H1 (cell line): ENCODE measurements around the gene FSD1L. TPM values are rescaled to one million over a fixed set of nuclear protein-coding genes. Genes with fewer than 3 reads are reported as not detected.

Source experiments
- CTCF ChIA-PET: fragments of 300-600 bp; sonication (Branson Sonifier 250); formaldehyde crosslinking; loops from one replicate; lab custom pipeline; 2021; ENCODE audit not compliant: partially characterized antibody; lab: Charles Lee
- POLR2A ChIA-PET: fragments of 300-600 bp; sonication (Branson Sonifier 250); formaldehyde crosslinking; loops from one replicate; lab custom pipeline; 2021; ENCODE audit warnings: inconsistent platforms; ENCODE audit not compliant: partially characterized antibody; lab: Charles Lee
- DNase-seq, 2 experiments: peaks; one replicate each; pipeline versions ENCODE4 v3.0.0 to v3.0.0-alpha.2; 2010 to 2022; ENCODE audit warnings: low spot score in 2 of 2, low read depth in 1 of 2, mixed read lengths in 1 of 2
- FAIRE-seq: peaks from 2 replicates; lab custom pipeline; 2011; peaks lifted over from hg19 to GRCh38; lab: Jason Lieb, UNC
- H2AFZ ChIP-seq: 2 replicates; pipeline ENCODE4 v1.8.1; 2012; ENCODE audit warnings: low read length, inconsistent platforms
- H2AK5ac ChIP-seq: 2 replicates; pipeline ENCODE4 v1.6.1; 2013; ENCODE audit warnings: low read depth, low read length
- H2BK120ac ChIP-seq: replicated peaks from 2 replicates; pipeline ENCODE3; 2013; ENCODE audit warnings: low read depth, low read length, inconsistent platforms
- H2BK12ac ChIP-seq: 2 replicates; pipeline ENCODE4 v1.6.1; 2013; ENCODE audit warnings: low read depth, low read length
- H2BK15ac ChIP-seq: 2 replicates; pipeline ENCODE4 v1.6.1; 2013; ENCODE audit warnings: low read length
- H2BK20ac ChIP-seq: 2 replicates; pipeline ENCODE4 v1.6.1; 2013; ENCODE audit warnings: low read length
- H2BK5ac ChIP-seq: 2 replicates; pipeline ENCODE4 v1.6.1; 2013; ENCODE audit warnings: low read depth, low read length
- H3K14ac ChIP-seq: 2 replicates; pipeline ENCODE4 v1.6.1; 2013; ENCODE audit warnings: inconsistent platforms; ENCODE audit not compliant: insufficient read length
- H3K18ac ChIP-seq: 2 replicates; pipeline ENCODE4 v1.6.1; 2013; ENCODE audit warnings: low read length; ENCODE audit errors: extremely low read depth
- H3K23ac ChIP-seq: 2 replicates; pipeline ENCODE4 v1.6.1; 2013; ENCODE audit warnings: inconsistent platforms; ENCODE audit not compliant: insufficient read length
- H3K23me2 ChIP-seq: 2 replicates; pipeline ENCODE4 v1.6.1; 2013; ENCODE audit warnings: low read depth, low read length
- H3K27ac ChIP-seq: 2 replicates; pipeline ENCODE4 v1.6.1; 2011; ENCODE audit warnings: low read depth, low read length, inconsistent platforms
- H3K27me3 ChIP-seq, 4 experiments: replicated peaks in 1 of 4; 1 replicate in 1 of 4; 2 replicates in 3 of 4; pipeline versions ENCODE4 v1.6.1 to v1.8.1; 2011 to 2013; ENCODE audit warnings: low read length in 3 of 4, mild to moderate bottlenecking in 3 of 4, inconsistent platforms in 2 of 4, mixed read lengths in 2 of 4, moderate library complexity in 1 of 4; ENCODE audit not compliant: control insufficient read depth in 3 of 4, insufficient read depth in 3 of 4; ENCODE audit errors: extremely low read depth in 1 of 4
- H3K36me3 ChIP-seq, 4 experiments: 2 replicates each; pipeline versions ENCODE4 v1.6.1 to v1.8.1; 2011 to 2013; ENCODE audit warnings: mild to moderate bottlenecking in 4 of 4, low read length in 3 of 4, moderate library complexity in 2 of 4, control low read depth in 1 of 4, inconsistent platforms in 1 of 4; ENCODE audit not compliant: insufficient read depth in 4 of 4, control insufficient read depth in 2 of 4
- H3K4ac ChIP-seq: replicated peaks from 2 replicates; pipeline ENCODE3; 2013; ENCODE audit warnings: low read length, low read depth, mixed read lengths, inconsistent platforms; ENCODE audit not compliant: insufficient read length
- H3K4me1 ChIP-seq, 4 experiments: replicated peaks in 1 of 4; 1 replicate in 1 of 4; 2 replicates in 3 of 4; pipeline versions ENCODE4 v1.6.1 to v1.8.1; 2011 to 2013; ENCODE audit warnings: low read length in 3 of 4, inconsistent platforms in 2 of 4, mixed read lengths in 1 of 4; ENCODE audit not compliant: insufficient read depth in 4 of 4, control insufficient read depth in 3 of 4
- H3K4me2 ChIP-seq, 2 experiments: 2 replicates each; pipeline versions ENCODE4 v1.6.1 to v1.8.1; 2011 to 2013; ENCODE audit warnings: low read depth in 2 of 2, low read length in 2 of 2, control low read depth in 1 of 2, inconsistent platforms in 1 of 2, mild to moderate bottlenecking in 1 of 2; ENCODE audit not compliant: insufficient read depth in 1 of 2
- H3K4me3 ChIP-seq, 4 experiments: fragments of 200-600, 300-600 bp in 1 of 4; sonication (generic), shearing (Covaris generic), sonication (Bioruptor Twin) in 1 of 4; 2 replicates each; pipeline versions ENCODE4 v1.5.1 to v1.8.1; 2011 to 2016; ENCODE audit warnings: low read length in 4 of 4, low read depth in 3 of 4, control low read depth in 2 of 4, inconsistent platforms in 2 of 4, mild to moderate bottlenecking in 2 of 4, mixed read lengths in 1 of 4, moderate library complexity in 1 of 4; ENCODE audit not compliant: insufficient read depth in 2 of 4; ENCODE audit errors: extremely low read depth in 1 of 4
- H3K56ac ChIP-seq: replicated peaks from 2 replicates; pipeline ENCODE3; 2013; ENCODE audit warnings: low read depth, mild to moderate bottlenecking, mixed read lengths, low read length, inconsistent platforms; ENCODE audit not compliant: insufficient read length
- H3K79me1 ChIP-seq: 2 replicates; pipeline ENCODE4 v1.6.1; 2013; ENCODE audit warnings: low read depth, low read length, control low read depth
- H3K79me2 ChIP-seq, 2 experiments: 2 replicates each; pipeline versions ENCODE4 v1.6.1 to v1.8.1; 2012 to 2013; ENCODE audit warnings: low read length in 2 of 2, mild to moderate bottlenecking in 2 of 2, inconsistent platforms in 1 of 2; ENCODE audit not compliant: insufficient read depth in 2 of 2, control insufficient read depth in 1 of 2
- H3K9ac ChIP-seq, 4 experiments: replicated peaks in 1 of 4; 1 replicate in 1 of 4; 2 replicates in 3 of 4; pipeline versions ENCODE4 v1.6.1 to v1.8.1; 2011 to 2013; ENCODE audit warnings: low read depth in 3 of 4, low read length in 3 of 4, control low read depth in 2 of 4, mild to moderate bottlenecking in 2 of 4, moderate library complexity in 2 of 4, inconsistent platforms in 1 of 4; ENCODE audit errors: extremely low read depth in 1 of 4
- H3K9me3 ChIP-seq, 2 experiments: 2 replicates each; pipeline versions ENCODE4 v1.6.1 to v1.8.1; 2012 to 2013; ENCODE audit warnings: mild to moderate bottlenecking in 2 of 2, moderate library complexity in 2 of 2, control low read depth in 1 of 2, inconsistent platforms in 1 of 2, low read depth in 1 of 2, low read length in 1 of 2, mixed read lengths in 1 of 2; ENCODE audit not compliant: insufficient read depth in 2 of 2
- H4K20me1 ChIP-seq, 2 experiments: replicated peaks in 1 of 2; 2 replicates each; pipeline versions ENCODE3 to v1.8.1; 2011 to 2013; ENCODE audit warnings: inconsistent platforms in 2 of 2, low read length in 2 of 2, mild to moderate bottlenecking in 1 of 2; ENCODE audit not compliant: insufficient read depth in 2 of 2, control insufficient read depth in 1 of 2
- H4K5ac ChIP-seq: 2 replicates; pipeline ENCODE4 v1.6.1; 2013; ENCODE audit warnings: low read length, low read depth, mixed read lengths, inconsistent platforms; ENCODE audit not compliant: insufficient read length
- H4K8ac ChIP-seq: 2 replicates; pipeline ENCODE4 v1.8.0; 2013; ENCODE audit warnings: mild to moderate bottlenecking, moderate library complexity, low read length, inconsistent platforms; ENCODE audit not compliant: insufficient read depth; ENCODE audit errors: extremely low read depth
- H4K91ac ChIP-seq: replicated peaks from 2 replicates; pipeline ENCODE3; 2013; ENCODE audit warnings: low read length, mixed read lengths, inconsistent platforms; ENCODE audit not compliant: insufficient read length
- KDM1A ChIP-seq: fragments of 200-600, 300-600 bp; sonication (generic); IDR thresholded peaks from 2 replicates; pipeline ENCODE4 v1.7.1; 2016; ENCODE audit warnings: mild to moderate bottlenecking, low read length, borderline replicate concordance
- MAFK ChIP-seq: IDR thresholded peaks from 2 replicates; pipeline ENCODE4 v1.6.1; 2012; ENCODE audit warnings: low read depth, mild to moderate bottlenecking, improper control_type of control experiment, low read length
- WGBS, 2 experiments: shearing (Covaris generic) in 1 of 2; methylation state at CpG; one replicate each; pipeline versions ENCODE4 v1.1.6 to v1.1.7; 2013 to 2015; ENCODE audit warnings: low lambda C conversion rate in 2 of 2, mixed read lengths in 2 of 2, inconsistent platforms in 1 of 2, low coverage in 1 of 2, missing lambda C conversion rate in 1 of 2; ENCODE audit not compliant: insufficient replicate concordance in 2 of 2, insufficient coverage in 1 of 2, insufficient read length in 1 of 2; ENCODE audit errors: extremely low coverage in 1 of 2, missing lambda C conversion rate in 1 of 2; 5-methylcytosine and 5-hydroxymethylcytosine counted together
- polyA plus RNA-seq, 7 experiments: library from polyadenylated mRNA; depleted of rRNA in 3 of 7; stranded (reverse) in 5 of 7; unstranded in 2 of 7; fragments of >200 nt in 5 of 7; fragments of 200-250 nt in 2 of 7; gene quantifications; 1 replicate in 5 of 7; 2 replicates in 1 of 7; 4 replicates in 1 of 7; pipeline versions ENCODE4 v1.2.1 to v1.2.3, GENCODE V29; 2011 to 2013; ENCODE audit warnings: missing spikeins in 2 of 7, mixed read lengths in 2 of 7
- total RNA-seq: library from RNA; stranded (reverse); fragmentation: NEBNext Ultra II Directional; extraction: Animal tissue kit (Norgen Biotek cat#: 25700); gene quantifications from 2 replicates; pipeline ENCODE4 v1.2.1, GENCODE V29; 2021

The FSD1L gene
- total and polyA plus RNA-seq, 2 of the 8 experiments (the other 6 are each of a cell fraction or from before 2014, with no cell fraction given) = 0.91 to 4.8 TPM

DNA sequence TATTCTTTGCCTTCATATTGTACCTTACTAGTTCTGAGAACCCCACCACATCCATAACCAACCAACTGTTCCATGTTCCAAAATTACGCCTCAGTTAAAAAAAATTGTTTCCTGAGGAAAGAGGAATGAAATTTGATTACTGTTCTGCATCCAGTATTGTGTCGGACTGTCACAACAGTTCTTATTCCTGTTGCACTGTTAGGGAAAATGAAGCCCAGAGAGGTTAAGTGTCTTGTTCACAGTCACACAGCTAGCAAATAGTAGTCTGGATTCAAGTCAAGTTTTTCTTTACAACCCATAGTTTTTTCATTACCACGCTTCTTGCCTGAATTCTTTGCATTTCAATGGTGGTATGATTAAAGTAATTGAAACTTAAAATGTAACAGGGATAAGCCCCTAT, 4.4 kb downstream of the FSD1L start:
- Histone ChIP-seq H2BK20ac (no peak overlapping the region), H2BK15ac (no peak overlapping the region), H2AFZ (no peak overlapping the region), H4K91ac (no peak overlapping the region), H3K27ac (no peak overlapping the region), H3K4me3 (no peak overlapping the region), H3K27me3 (no peaks in the 10 kb centered on the region), H4K5ac (no peak overlapping the region), H3K56ac (no peak overlapping the region), H3K9ac (no peak overlapping the region), H3K36me3 (no peaks in the 10 kb centered on the region), H3K4ac (no peak overlapping the region), H3K23me2 (peaks cover 9% of the 10 kb centered on the region), H4K20me1 (peaks cover 0 to 5% of the 10 kb centered on the region in 2 experiments), H3K79me1 (peaks cover 4% of the 10 kb centered on the region), H2BK120ac (no peak overlapping the region), H3K79me2 (peaks cover 0 to 73% of the 10 kb centered on the region in 2 experiments; a peak in 3 of 4 replicates), H3K9me3 (no peaks in the 10 kb centered on the region), H2AK5ac (no peak overlapping the region), H3K4me1 (peaks cover 0 to 5% (median 3%) of the 10 kb centered on the region in 4 experiments; a peak in 1 of 7 replicates), H2BK12ac (no peak overlapping the region), H4K8ac (no peak overlapping the region), H2BK5ac (no peak overlapping the region), H3K23ac (no peak overlapping the region), H3K14ac (no peak overlapping the region), H3K4me2 (no peak overlapping the region), H3K18ac (no peak overlapping the region)
- FAIRE-seq (no peak), DNase-seq (no peak)
- POLR2A ChIA-PET = interaction anchor here (1.3 kb wide), 1 partner anchor 10 kb away, joined by 4 read pairs; no protein-coding TSS in a partner anchor
- TF ChIP-seq MAFK = no peak
- TF ChIP-seq KDM1A = peak; percentile 85
- WGBS, 2 experiments = 85% methylated on average over 3 of the region's 3 CpGs; no CpG with 5 or more reads in 1 of the 2 experiments
- CTCF ChIA-PET = interaction anchor here (1.1 kb wide), 1 partner anchor 23 kb away, joined by 3 read pairs; no protein-coding TSS in a partner anchor
